Amygdala (tissue), 56 donors: ENCODE data around the gene PPY.
A peak's percentile ranks its signal among the peaks of the same experiment; 100 is the strongest.
"Not testable (repeated sequence)": the region's sequence is repeated elsewhere in the genome, so short reads cannot be mapped to it uniquely, and the experiment has no call there.

ENCODE experiments used
- DNase-seq, 56 donors: peaks; one replicate each; lab custom pipeline; 2025; lab: John Stamatoyannopoulos, UW

Gene PPY

DNA sequence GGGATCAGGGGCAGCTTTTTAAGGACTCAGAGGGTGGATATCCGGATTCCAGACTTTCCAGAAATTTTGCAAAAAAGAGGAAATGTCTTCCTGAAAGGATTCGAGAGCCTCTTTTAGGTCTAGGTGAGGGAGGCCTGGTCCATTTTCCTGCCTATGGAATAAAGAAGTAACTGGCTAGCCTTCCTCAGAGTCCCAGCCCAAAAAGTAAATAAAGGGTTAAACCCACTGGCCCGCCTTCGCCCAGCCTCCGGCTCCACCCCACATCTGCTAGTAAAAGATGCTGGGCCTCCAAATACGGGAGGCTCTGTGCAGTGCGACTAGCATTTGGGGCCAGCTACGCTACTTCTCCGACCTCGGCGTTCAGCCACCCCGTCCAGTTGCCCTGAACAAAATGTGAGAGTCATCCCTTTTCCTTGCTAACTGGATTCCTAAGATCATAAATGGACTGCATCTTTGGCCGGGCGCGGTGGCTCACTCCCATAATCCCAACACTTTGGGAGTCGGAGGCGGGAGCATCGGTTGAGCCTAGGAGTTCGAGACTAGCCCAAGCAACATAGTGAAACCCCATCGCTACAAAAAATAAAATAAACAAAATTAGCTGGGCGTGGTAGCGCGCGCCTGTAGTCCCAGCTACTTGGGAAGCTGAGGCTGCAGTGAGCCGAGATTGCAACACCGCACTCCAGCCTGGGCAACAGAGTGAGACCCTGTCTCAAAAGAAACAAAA lies 34.1 kb downstream of the PPY start:
- peak; percentile 25 to 92 (median 76) for DNase-seq

DNA sequence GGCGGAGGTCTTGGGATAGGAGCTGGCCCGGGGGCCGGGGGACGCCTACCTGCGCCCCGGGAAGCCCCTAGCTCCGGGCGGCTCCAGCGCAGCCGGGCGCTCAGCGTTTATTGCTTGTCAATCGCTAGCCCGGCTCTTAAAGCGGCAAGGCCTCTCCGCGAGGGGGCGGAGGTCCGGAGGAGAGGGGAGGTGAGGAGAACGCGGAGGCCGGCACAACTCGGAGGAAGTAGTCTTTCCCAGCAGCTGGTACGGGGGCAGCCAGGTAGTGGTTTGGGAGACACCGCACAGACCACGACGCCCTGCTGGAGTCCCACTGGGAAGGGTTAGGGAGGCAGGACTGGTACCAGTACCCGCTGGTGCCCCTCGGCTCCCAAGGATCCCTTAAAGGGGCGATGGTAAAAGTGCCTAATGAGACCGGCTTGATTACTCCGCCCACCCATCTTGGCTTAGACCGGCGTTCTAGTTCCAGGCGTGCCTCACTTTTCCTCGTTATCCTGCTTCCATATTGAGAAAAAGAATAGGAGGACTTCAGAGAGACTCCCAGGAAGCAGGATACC lies 34.8 kb downstream of the PPY start, which contains the start of gene MPP2:
Gene MPP2 (minus strand): TSS at position 112 of the 557 bp plus-strand sequence. CDS start 3,076 bp downstream, outside the sequence.
- peak; percentile 27 to 93 (median 80) for DNase-seq

DNA sequence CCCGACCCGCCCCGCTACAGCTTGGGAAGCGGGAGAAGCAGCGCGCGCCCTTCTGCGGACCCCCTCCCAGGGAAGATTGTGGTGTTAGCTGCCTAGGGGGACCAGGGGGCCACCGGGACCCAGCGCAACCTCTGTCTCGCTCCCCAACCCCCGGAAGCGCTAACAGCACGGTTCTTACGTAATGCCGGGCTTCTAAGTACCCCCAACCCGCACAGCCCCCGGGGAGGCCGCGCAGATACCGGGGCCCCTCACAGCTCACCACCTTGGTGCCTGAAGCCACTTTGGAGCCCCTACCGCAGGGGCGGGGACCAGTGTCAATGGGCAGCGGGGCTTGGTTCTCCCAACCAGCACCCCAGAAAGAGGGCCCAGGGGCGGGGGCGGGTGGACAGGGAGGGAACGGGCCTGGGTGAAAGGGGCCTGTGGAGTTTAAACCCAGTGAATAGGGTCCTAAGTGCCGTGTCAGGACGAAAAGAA lies 35.3 kb downstream of the PPY start:
- DNase-seq: peak in 13 of 56 donors; percentile 43 to 76 (median 63)

DNA sequence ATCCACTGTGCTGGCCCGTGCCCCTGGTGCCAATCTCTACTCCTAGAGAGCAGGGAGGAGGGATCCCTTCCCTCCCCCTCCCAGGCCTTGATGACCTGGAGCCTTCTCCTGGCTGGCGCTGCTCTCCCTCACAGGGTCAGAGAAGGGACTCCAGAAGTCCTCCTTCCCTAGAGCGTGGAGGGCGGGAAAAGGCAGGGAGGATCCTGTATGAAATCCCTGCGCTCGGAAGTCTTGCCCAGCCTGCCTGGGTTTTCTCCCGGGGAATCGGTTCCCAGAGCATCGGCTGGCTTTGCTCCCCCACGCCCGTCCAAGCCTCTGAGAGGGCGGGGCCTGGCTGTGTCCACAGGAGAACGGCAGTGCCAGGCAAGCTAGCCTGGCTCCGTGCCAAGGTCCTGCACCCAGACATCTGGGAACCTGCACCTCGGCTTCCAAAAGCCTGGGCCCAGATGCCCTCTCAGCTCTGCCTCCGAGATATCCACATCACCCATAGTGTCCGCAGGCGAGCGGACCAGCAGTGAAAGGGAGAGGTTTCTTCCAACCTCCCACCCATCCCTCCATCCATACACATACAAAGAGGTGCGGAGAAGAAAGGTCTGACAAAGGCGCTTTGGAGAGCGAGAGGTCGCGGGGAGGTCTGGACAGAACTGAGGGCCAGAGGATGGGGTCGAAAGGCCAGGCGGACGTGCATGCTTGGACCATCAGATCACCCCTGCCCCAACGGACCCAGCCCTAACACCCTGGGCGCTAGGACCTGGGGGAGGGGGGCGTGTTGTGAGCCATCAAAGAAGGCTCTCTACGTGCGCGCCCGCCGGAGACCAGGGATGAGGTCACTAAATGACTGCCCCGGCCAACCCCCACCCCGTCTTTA lies 36.1 kb downstream of the PPY start:
- peak in 55 of 56 donors; percentile 50 to 94 (median 79) for DNase-seq

DNA sequence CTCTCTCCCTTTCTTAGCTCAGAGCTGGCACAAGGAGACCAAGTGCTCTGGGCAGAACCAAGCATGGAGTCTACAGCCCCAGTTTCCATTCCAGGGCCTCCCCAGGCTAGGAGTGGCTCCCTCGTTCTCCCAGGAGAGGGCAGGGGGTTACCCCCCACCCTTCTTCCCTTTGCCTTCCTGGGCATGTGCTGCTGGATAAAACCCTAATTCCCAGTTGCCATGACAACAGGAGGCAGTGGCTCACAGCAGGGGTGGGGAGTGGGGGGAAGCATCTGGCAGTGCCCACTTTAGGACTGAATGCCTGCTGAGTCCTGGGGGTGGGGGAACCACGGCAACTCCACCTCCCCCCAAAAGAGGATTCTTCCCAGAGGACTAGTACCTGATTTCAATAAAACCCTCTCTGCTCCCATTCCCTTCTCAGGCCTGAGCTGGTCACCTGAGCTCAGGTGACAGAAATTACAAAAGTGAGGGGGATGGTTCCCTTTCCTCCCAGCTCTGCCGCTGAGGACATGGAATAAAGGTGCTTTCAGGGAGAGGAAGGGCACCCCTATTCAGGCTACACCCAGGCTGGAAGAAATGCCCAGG lies 36.8 kb downstream of the PPY start:
- DNase-seq: peak in 19 of 56 donors; percentile 9 to 43 (median 23)

DNA sequence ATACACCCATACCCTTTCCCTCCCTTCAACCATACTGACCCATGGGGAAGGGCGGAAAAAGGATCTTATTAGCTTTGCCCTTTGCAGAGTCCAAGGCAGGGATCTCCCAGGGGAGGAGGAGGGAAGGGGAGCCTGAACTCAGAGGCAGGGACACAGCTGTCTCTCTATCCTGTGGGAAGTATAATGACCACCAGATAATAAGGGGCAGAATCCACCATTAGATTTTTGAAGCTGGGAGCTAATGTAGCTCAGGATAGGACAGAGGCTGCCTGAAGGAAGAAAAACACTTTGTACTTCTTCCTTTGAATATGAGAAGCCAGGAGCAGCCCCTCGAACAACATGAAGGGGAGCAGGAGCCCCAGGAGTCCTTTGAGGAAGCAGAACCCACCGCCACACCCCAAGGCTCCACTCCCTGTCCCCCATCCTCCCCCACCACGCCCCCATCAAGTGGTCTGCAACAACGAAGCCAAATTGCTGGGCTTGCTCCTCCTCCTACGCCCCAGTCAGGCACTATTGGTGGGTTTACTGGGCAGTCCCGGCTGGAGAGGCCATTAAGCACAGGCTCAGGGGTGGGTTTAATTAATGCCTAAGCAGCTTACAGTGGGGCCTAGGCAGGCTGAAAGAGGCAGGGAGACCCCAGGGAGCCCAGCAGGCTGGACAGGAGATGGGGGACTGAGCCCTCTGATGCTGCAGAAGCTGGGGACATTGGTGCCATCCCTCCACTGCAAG lies 40.3 kb downstream of the PPY start:
- DNase-seq: no peak

DNA sequence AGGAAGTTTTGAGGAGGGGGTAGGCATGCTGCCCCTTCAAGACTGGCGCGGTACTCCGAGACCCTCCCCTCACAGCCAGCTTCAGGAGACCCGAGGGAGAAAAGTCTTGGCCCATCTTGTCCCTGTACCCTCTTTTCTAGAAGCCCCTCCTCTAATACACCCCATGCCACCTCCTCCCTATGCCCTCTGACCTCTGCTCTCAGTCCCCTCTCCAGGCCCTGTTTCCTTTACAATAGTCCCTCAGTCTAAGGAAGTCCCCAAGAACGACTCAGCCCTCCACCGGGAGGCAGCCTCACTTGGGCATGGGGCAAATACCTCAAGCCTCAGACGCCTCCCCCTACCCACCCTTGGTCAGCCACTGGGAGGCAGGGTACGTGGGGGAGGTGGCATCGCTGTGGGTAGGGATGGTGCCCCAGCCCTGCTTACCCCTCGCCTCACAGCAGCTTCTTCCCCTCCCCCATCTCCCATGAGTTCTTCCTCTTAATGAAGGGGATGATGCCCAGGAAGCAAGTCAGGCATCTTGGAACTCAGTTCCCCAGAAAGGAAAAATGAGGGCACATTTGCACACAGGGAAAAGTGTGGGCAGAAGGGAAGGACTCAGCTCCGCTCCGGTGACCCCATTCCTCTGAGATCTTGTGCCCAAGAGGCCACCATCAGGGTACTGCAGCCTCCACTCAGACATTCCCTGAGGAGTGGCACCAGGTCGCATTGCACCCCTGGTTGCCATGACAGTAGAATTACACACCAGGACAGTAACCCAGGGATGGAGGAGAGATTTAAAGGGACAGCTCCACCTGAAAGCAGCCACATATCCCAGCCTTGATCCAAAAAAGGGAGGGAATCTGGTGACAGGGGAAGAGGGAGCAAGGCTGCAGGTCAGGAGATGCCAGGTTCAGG lies 41.2 kb downstream of the PPY start:
- peak in 1 of 56 donors; percentile 58 for DNase-seq

DNA sequence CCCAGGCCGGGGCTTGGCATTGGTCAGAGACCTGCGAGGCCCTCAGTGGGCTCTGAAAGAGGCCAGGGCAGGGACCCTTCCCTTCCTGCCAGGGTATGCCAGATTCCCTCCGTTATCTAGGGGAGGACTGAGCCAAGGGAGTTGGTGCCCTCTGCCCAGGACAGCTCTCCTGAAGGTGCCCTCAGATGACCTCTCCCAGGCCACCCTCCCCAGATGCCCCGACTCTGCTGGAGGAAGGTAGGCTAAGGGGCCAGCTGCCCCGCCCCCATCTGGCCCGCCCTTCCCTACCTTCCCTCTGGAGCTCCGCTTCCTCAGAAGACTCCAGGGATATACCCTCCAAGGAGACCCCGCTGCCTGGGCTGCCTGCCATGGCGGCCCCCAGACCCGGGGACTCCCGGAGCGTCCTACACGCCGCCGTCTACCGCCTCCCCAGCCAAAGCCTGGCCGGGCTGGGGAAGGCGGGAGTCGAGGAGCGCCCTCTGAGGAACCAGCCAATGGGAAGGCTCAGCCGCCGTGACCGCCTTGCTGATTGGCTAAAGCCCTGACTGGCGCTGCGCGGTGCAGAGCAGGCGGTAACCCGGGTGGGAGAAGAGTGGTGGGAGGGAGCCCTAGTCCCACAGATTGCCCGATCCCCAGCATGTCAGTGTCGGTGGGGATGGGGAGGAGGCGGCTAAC lies 42.0 kb downstream of the PPY start:
- peak in 55 of 56 donors; percentile 24 to 91 (median 71) for DNase-seq

DNA sequence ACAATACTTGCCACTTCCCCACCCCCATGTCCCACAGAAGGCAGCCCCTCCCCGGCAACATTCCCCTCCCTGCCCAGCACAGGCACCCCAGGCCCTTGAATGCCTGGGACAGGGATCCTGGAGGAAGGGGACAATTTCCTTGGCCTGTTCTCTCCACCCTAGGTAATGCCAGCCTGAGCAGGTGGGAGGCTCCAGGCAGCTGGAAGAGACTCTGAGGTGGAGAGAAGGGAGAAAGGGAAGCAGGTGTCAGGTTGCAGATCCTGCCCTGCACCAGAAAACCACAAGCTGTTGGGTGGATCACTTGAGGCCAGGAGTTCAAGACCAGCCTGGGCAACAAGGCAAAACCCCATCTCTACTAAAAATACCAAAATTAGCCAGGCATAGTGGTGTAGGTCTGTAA lies 43.8 kb downstream of the PPY start:
- no peak for DNase-seq

DNA sequence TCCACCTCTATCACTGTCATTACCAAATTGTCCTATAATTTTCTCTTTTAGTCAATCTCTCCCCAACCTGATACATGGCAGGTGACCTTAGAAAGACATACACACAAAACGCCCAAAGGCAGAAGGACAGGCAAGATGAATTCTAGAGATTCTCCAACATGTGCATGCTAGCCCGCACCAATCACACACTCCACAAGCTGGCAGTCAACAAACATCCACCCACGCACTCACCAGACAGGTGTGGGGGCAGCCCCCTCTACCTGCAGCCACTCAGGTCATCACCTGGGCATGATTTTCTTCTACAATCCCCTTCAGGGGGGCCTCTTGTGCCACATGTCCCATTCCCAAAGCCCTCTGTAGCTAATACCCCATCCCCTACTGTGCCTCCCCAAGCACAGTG lies 44.4 kb downstream of the PPY start:
- no peak for DNase-seq

DNA sequence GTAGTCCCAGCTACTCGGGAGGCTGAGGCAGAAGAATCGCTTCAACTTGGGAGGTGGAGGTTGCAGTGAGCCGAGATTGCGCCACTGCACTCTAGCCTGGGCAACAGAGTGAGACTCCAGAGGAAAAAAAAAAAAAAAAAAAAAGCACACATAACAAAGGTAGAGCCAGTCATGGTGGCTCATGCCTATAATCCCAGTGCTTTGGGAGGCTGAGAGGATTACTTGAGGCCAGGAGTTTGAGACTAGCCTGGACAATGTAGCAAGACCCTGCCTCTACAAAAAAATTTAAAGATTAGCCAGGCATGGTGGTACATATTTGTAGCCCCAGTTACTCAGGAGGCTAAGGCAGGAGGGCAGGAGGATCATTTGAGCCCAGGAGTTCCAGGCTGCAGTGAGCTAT lies 47.8 kb downstream of the PPY start:
- not testable (repeated sequence) for DNase-seq

DNA sequence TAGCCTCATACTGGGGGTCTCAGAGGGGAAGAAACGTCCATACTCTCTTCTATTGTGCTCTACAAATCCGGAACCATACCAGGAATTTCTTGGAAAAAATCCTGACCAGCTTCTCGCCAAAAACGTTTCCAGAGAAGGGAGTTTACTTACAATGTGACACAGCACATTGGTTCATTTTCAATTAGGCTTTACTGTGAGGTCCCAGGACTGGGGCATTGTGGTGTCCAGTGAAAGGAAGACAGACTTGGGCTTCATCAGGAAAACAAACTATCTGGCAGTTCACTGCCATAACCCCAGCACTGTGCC lies 49.7 kb downstream of the PPY start:
- no peak for DNase-seq

DNA sequence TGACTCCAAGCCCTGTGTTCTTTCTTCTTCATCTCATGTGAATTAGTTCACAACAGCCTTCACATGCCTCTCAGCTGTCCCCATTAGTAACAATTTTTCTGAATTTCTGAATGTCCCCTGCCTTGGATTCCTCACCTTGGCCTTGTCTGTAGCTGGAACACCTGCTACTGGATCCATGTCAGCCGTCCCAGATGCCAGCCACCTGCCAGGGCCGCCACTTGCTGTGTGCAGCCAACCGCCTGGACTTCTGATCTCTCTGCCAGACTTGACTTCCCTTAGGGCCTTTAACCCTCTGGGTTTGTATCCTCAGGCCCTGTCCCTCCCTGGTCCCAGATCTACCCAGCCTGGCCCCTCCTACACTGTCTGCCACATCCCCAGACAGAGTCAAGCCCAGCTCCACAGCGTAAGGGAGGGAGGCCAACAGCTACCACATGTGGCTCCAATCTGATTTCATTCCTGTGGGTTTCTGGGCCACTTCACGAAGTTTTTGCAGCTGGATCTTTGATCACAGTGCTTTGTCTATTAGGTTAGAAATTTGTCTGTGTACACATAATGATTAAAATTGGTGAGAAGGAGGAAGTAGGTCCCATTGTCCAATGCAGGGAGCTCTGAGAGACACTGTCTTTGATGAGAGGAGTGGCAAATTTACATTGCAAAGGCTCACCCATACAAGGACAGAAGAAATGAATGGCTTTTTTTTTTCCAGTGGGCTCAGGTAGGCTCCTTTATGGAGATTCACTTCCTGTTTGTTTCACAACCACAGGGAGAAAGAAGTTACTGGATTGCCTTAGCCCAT lies 50.2 kb downstream of the PPY start:
- no peak for DNase-seq
